HS-5 (cell line): ENCODE measurements around the gene SEMA5B.

Source experiments
- DNase-seq: peaks from one replicate; pipeline ENCODE4 v3.0.0-alpha.2; 2012; ENCODE audit warnings: low read depth

Gene SEMA5B

DNA sequence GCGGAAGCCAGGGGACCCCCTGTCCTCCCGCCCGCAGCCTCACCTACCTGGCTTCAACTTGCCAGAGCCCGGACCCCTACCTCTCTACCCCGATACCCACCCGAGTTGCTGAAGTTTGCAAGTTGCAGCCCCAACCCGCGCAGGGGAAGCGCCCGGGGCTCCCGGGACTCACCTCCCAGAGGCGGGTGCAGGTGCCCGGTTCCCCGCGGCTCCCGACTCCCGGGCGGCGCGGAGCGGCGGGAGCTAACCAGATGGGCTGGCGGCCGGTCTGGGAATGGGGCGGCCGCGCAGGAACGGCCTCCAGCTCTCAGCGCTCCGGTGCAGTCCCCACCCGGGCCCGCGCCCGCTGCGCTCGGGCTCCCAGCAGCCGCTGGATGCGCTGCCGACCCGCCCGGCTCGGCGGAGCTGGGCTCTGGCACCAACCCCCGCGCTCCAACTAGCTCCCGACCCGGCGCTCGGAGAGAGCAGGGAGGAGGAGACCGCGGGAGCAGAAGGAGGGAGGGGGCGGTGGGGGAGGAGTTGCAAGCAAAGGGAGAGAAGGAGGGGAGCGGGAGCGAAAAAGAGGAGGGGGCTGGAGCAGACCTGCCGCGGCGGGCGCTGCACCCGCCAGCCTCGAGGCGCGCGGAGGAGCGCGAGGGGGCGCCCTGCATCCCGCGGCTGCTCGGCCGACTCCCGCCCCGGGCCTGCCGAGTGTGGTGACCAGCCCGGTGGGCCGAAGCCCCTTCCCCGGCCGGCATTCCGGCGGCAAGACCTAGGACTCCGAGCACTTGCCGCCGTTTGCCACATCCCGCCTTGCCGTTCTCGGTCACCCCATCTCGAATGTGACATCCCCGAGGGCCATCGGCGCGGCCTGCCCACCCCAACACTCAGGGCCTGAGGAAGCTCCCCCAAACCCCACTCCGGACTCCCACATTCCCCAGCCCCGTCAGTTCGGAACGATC lies at the start of gene SEMA5B:
Gene SEMA5B, minus strand, starts transcription at position 472 of the 941 bp plus-strand sequence. CDS start 66,500 bp downstream, outside the sequence.
- no peak for DNase-seq

GRCh38 chr3:123076496-123077418 lies 49.2 kb upstream of the SEMA5B start:
- no peak for DNase-seq

DNA sequence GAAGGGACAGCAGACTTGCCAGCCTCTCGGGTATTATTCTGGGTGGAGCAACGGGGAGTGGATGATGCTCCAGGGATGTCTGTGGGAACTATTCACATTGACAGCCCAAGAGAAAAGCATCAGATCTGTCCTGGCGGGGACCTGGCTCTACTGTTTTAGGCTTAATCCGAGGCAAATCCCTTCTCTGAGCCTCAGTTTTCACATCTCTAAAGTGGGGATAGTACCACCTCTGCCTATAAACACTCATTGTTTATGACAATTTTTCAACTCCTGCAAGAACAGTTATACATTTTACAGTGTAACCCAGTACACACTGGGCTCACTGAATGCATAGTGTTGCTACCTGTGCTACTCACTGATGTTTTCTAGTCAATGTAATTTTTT lies 48.5 kb upstream of the SEMA5B start:
- no peak for DNase-seq

DNA sequence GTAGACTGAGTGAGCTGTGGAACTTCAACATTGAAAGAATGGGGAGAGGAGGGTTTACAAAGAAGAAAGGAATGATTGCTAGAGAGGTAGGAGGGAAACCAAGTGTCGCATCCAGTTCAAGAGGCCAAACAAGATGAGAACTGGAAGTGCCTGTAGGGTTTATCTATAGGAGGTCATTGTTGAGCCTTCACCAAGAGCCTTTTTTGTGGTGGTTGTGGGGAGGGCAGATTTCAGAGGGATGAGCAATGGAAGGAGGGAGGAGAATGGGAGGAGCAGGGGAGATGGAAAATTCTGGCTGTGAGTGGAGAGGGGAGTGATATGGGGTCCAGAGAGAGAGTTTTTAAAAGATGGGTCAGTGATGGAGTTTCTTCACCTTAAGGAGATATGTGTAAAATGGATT lies 47.8 kb upstream of the SEMA5B start:
- no peak for DNase-seq

DNA sequence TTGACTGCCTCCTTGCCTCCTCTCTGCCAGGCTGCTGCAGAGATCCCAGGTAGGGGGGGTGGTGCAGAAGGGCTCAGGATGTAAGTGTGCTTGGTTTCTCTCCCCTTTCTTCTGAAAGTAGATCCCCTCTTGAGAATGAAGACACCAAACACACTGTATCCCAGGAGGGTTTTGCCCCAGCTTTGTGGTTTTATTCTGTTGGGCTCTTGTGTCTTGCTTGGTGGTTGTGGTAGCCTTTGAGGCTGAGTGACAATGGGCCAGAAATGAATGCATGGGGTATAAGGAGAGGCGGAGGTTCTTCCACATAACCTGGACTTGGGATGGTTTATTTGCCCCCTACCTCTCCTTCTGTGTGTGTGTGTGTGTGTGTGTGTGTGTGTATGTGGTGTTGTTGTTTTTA lies 45.0 kb upstream of the SEMA5B start:
- DNase-seq, result no peak

DNA sequence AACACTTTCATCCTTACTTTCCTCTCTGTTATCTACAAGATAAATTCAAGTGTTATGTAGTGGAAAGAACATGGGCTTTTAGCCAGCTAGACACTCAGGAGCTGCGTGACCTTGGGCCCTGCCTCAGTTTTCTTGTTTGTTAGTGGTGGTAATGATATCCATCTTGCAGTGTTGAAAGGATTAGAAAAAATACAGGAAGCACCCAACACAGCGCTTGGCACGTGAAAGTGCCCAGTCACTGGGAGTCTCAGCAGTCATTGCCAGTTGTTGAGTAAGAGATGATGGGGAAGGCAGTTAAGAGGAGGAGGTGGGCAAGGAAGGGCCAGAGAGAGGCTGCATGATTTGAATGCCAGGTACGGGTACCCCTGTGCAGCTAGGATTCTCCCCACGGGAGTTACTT lies 44.6 kb upstream of the SEMA5B start:
- DNase-seq, result no peak

DNA sequence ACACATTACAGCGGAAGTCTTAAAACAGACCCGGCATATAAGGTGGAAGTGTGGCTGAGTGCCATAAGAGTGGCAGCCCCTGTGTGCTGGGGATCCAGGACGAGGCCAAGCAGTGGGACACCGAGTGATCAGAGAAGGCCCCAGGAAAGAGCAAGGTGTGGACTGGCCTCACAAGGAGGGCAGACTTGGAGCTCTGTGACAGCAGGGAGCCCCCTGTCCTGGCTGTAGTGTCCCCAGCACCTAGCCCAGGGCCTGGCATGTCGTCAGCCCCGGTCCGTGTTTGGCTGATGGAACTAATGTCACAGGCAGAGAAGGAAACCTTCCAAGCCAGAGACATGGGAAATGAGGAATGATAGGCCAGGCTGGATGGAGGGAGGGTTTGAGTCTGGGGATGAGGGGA lies 44.0 kb upstream of the SEMA5B start:
- DNase-seq, result no peak

DNA sequence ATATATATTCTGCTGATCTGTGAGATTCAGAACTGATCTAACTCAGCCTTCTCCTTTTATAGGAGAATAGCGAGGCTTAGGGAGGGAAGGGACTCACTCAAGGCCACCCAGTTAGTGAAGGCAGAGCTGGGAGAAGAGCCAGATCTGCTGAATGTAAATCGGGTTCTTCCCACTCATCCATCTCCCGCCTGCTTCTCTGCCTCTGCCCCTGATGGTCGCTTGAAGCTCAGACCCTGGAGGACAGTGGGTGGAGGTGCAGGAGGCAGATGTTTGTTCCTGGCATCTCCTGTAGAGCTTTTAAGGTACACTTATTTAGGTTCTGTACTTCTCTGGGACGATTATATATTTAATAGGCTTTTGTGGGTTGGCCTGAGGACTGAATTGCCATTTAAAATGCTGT lies 43.6 kb upstream of the SEMA5B start:
- DNase-seq, result no peak

DNA sequence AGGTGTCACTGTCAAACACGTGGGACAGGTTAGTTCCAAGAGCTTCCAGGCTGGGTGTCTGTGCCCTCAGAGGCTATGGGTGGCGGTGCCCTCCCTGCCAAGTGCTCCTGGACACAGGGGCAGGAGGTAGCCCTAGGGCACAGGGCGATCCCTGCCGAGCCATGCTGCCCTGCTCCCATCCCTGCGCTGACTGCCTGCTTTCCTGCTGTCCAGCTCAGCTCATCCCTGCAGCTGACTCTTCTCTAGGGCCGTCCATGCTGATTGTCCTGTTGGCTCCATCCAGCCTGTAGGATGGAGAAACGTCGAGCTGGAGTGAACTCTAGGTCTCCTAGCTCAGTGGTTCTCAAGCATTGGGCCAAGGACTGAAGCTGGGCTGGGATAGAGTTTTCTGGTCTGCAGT lies 42.9 kb upstream of the SEMA5B start:
- DNase-seq, result no peak

DNA sequence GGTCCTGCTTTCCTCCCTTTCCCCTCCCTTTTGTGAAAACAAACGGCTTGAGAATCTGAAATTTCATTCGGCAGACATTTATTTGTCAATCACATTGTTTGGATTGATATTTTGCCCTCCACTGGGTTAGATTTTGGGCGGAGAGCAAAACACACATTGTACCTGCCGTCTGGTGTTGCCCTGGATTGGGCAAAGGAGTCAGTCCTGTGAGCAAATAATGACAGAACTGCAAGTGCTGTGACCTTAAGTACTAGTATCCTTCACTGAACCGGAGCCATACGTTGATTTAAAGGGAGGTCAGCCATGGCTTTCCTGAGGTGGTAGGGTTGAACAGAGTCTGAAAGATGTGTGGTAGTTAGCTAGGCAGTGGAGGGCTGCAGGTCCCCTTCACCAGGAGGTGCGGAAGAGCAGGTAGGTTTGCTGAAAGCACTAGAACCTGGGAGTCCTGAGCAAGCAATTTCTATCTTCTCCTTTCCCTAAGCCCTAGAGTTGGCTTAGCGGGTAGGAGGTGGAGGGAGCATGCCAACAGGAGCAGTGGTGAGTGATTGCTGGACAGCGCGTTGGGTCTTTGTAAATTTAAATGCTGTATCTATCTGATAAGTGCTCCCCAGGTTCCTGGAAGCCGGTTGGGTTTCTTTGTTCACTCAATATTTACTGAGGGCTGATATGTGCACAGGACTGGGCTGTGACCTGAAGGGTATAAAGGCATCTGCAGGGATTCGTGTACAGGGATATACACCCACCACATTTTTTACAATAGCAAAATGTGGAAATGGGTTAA lies 41.2 kb upstream of the SEMA5B start:
- no peak for DNase-seq

DNA sequence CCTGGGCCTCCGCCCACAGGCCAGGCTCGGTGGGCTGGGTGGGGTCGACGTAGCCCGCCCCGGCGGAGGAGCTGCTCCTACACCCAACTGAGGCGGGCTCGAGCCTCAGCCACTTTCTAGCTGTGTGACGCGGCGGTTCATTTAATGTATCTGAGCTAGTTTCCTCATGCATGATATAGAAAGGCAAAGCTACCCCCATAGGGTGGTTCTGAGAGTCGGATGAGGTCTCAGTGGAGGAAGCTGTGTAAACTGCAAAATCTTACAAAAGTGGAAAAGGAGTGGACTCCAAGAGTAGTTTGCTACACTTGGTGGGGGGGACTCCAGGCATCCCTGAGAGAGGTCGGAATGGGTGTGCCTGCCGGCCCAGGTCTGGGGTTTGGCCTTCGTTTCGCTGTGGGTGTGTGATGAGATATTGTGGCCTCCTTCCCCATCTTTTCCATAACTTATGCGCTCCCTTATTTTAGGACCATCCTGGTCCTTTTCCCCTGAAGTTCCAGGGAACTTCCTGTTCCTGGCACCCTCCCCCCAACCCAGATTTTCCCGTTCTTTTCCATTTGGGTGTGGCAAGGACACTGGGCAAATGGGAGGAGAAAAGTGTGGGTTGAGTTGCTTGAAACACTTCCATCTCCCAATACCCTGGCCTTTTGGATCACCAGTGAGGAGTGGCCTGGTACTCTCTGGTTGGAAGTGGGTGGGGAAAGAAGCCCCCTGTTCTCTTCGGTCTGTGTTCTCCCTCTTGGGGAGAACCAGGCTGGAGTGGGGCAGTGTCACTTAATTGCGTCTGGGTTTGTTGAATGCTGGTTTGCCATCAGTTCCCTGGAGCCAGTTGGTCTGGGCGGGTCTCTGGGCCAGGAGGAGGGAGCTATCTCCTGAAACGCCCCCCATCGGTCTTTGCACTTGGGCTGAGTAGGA lies 40.4 kb upstream of the SEMA5B start:
- DNase-seq, result no peak

DNA sequence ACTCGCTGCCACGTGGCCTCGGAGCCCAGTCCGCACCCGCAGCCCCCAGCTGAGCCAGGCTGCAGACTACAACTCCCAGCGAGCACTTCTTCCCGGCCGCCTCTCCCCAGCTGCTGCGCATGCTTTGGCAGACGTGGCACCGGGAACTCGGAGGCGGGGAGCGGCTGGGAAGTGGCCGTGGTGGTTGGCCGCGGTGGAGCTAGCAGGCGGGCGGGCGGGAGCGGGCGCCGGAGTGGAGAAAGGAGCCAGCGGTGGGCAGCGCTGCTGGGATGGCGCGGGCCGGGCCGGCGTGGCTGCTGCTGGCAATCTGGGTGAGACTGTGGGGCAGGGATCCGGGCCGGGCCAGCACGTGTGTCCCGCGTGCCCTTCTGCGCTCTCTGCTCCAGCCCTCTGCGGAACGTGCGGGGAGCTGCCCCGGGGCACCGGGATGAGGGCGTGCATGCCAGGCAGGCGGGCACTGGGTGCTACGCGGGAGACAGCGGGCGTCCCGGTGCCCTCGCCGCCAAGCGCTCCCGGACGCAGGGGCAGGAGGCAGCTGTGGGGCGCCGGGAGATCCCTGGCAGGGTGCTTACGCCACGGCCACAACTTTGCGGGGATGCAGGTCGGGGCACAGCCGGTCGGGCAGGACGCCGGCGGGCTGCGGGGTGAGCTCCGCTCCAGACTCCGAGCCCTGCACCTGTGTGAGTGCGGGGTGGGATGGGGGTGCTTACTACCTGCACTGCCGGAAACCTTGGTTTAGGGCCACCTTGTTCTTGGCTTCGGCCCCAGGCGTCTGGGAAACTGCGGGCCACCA lies 39.5 kb upstream of the SEMA5B start, which contains the start of gene PDIA5:
Gene PDIA5, plus strand, starts transcription at position 130 of the 793 bp plus-strand sequence. Its CDS starts 140 bp downstream, at position 270.
- peak; percentile 56 for DNase-seq

DNA sequence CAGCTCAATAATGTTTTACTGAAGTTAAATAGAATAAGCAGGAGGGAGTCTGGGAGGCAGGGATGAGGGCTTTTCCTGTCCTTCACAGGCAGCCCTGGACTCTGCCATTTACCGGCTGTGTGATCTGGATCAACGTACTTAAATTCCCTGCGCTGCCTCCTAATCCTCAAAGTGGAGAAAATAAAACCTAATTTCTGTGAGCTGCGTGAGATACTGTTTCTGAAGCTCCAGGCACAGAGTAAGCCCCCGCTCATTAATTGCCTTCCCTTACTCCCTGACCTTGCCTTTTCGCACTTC lies 39.0 kb upstream of the SEMA5B start:
- DNase-seq, result no peak

- no peak for DNase-seq
Measured at GRCh38 chr3:123064914-123065313, 37.4 kb upstream of the SEMA5B start.

DNA sequence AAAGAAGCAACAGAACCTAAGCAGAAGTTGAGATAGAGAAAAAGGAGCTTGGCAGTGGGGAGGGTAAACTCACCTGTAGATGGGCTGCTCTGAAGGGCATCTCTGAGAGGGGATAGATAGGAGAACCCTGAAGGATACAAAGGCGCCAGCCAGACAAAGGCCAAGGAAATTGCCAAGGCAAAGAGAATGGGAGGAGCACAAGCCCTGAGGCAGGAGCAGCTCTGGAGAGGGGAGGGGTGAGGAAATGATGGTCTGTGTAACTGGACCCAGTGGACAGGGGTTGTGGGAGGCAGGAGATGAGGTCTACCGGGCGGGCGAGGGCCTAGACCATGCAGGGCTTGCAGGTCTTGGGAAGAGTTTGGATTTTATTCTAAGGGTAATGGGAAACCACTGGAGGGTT lies 36.9 kb upstream of the SEMA5B start:
- no peak for DNase-seq

- no peak for DNase-seq
Measured at GRCh38 chr3:123063034-123063433, 35.5 kb upstream of the SEMA5B start.

DNA sequence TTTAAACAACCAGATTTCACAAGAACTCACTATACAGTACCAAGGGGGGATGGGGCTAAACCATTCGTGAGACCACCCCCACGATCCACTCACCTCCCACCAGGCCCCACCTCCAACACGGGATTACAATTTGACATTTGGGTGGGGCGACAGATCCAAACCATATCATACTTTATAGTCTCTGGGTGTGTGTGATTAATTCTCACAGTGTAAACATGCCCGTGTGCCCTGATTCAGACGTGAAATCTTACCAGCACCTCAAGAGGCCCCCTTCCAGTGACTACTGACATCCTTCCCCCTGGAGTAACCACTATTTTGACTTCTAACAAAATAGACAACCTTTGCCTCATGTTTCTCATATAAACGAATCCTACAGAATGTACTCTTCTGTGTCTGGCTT lies 34.3 kb upstream of the SEMA5B start:
- no peak for DNase-seq

DNA sequence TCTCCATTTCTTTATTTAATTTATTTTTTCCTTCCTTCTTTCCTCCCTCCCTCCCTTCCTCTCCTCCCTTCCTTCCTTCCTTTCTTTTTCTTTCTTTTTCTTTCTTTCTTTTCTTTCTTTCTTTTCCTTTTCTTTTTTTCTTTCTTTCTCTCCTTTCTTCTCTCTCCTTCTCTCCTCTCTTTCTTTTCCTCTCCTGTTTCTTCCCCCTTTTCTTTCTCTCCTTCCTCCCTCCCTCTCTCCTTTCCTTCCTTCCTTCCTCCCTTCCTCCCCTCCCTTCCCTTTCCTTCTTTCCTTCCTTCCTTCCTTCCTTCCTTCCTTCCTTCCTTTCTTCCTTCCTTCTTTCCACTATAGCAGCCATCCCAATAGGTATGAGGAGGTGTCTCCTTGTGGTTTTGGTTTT lies 32.5 kb upstream of the SEMA5B start:
- no peak for DNase-seq

GRCh38 chr3:123058505-123058904 lies 30.9 kb upstream of the SEMA5B start:
- no peak for DNase-seq

- DNase-seq, result no peak
Measured at GRCh38 chr3:123055352-123055751, 27.8 kb upstream of the SEMA5B start.
